M059J (cell line): ENCODE results near the gene LGR6. TPM values are rescaled to one million over a fixed set of nuclear protein-coding genes. Genes with fewer than 3 reads are reported as not detected.
"Not testable (repeated sequence)": the region's sequence is repeated elsewhere in the genome, so short reads cannot be mapped to it uniquely, and the experiment has no call there.

Experiments used
- DNase-seq: peaks from one replicate; pipeline ENCODE4 v3.0.0-alpha.2; 2012; ENCODE audit warnings: low read depth
- total RNA-seq: library from RNA; depleted of rRNA; stranded (reverse); fragments of >200 nt; shearing (Covaris generic); gene quantifications from 2 replicates; pipeline ENCODE4 v1.2.3, GENCODE V29; 2014

LGR6 gene
- total RNA-seq, 1 experiment from 2014 or later: not detected

GRCh38 chr1:202240956-202241355, 47.4 kb downstream of the LGR6 start:
- DNase-seq: peak; percentile 31

- DNase-seq: peak; percentile 80
Observed at GRCh38 chr1:202241376-202242079, 47.9 kb downstream of the LGR6 start.

DNA sequence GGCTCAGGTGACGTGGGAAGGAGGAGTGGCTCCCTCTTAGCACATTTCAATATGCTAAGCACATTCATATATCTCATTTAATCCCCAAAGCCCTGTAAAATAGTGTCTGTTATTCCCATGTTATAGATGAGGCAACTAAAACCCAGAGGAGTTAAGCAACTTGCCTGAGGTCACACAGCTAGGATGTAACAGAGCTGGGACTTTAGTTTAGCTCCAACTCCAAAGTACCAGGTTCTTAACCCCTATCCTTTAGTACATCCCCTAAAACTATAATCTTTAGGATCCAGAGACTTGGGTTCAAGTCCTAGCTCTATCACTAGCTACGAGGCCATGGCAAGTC, 48.5 kb downstream of the LGR6 start:
- DNase-seq: no peak

- no peak for DNase-seq
Observed at GRCh38 chr1:202243006-202243405, 49.4 kb downstream of the LGR6 start.

- no peak for DNase-seq
Observed at GRCh38 chr1:202244841-202245261, 51.3 kb downstream of the LGR6 start.

DNA sequence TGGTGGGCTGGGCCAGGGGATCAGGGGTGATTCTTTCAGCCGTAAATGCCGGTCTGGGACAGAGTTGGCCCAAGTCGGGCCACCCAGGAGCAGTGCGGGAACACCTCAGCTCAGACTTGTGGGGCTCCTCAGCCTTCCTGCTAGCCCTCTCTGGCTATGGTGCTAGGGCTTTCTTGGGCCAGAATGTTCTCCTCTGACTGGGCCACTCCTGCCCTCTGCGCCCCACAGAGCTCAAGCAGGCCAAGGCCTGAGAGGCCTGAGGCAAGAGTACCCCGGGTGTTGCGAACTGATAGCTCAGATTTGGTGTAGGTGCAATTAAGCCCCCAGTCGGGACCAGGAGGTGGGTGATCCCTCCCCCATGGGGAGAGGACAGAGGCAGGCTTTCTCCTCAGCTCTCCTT, 51.8 kb downstream of the LGR6 start:
- DNase-seq: no peak

GRCh38 chr1:202247104-202247503, 53.5 kb downstream of the LGR6 start:
- no peak for DNase-seq

- no peak for DNase-seq
Observed at GRCh38 chr1:202247837-202248795, 54.5 kb downstream of the LGR6 start.

DNA sequence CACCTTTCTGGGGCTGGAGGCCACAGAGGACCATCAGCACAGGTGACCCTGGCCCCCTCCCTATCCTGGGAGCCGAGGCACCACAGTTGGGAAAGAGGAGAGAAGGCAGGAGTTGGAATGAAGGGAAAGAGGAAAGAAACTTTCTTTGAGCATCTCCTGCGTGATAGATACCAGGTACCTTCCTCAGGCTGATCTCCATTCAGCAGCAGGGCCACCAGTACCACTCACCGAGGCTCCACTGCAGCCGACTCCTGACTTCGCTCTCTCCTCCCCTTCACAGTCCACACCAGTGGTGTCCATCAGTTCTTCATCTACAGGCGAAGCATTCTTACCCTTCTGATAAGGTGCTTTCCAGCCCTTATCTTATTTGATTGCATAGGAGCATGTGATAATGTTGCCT, 55.3 kb downstream of the LGR6 start:
- no peak for DNase-seq

GRCh38 chr1:202249436-202249835, 55.8 kb downstream of the LGR6 start:
- DNase-seq: no peak

- DNase-seq: peak; percentile 27
Observed at GRCh38 chr1:202249846-202250245, 56.2 kb downstream of the LGR6 start.

GRCh38 chr1:202250982-202251381, 57.4 kb downstream of the LGR6 start:
- no peak for DNase-seq

DNA sequence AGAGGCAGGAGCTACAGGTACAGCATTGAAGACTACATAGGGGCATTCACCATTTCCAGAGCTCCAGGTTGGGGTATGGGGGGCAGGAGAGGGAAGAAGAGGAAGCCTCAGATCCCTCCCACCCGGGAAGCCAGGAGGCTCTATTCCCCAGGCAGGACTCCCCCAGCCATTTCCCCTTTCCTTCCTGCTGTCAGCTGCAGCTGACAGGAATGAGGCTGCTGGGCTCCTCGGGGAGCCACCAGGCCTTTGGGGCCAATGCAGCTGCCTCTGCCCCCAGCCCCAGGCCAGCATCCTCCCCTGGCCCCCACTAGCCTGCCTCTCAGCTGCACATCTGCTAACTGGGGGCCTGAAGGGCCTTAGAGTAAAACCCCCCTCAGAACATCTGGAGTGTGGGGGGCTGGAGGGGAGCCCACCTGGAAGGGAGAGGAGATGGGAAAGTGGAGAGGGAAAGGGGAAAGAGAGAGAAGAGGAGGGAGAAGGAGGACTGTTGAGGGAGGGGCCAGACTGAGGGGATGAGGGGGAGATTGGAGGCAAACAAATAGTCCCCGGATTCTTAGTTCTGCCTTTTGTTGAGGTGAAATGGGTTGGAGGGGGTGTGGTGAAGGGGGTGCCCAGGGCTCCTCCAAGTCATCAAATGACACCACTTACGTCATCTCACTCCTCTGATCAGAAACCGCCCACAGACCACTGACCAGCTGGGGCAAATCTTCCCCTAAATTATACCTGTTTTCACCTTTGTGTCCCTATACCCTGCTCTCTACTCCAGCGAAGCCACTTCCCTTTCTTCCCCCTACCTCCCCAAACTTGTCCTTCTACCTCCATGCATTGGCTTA, 58.0 kb downstream of the LGR6 start:
- DNase-seq: no peak

DNA sequence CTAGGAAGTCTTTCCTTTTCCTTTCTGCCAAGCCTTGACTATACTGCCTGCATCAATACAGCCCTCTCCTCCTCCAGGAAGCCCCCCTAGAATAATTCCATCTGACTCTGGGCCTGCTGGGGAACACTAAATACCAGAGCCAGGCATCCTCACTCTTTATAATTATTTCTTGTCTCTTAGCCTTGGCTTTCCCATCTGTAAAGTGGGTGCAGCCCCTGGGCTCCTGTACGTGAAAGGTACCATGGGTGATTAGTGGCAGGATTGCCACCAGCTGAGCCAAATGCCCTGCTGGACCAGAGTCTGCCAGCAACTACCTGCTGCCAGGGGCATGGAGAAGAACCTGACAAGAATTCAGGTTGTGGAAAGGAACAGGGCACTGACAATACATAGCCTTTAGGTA, 58.7 kb downstream of the LGR6 start:
- DNase-seq: no peak

GRCh38 chr1:202254454-202255252, 61.1 kb downstream of the LGR6 start:
- no peak for DNase-seq

GRCh38 chr1:202255343-202255742, 61.7 kb downstream of the LGR6 start:
- no peak for DNase-seq

DNA sequence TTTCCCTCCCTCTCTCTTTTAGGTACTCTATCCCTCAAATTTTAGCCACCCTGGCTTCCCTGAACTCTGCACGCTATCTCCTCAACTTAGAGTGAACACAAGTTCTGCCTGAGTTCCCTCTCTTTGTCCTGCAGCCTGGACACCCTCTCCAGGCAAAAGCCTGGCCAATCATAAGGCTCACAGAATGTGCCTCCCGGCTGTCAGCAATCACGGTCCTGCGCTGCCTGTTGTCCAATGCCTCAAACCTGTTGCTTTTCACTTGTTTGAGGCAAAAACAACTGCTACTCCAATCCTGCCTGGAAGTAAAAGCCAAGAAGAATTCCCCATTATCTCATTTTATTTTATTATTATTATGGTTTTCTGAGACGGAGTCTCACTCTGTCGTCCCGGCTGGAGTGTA, 66.1 kb downstream of the LGR6 start:
- DNase-seq: no peak

DNA sequence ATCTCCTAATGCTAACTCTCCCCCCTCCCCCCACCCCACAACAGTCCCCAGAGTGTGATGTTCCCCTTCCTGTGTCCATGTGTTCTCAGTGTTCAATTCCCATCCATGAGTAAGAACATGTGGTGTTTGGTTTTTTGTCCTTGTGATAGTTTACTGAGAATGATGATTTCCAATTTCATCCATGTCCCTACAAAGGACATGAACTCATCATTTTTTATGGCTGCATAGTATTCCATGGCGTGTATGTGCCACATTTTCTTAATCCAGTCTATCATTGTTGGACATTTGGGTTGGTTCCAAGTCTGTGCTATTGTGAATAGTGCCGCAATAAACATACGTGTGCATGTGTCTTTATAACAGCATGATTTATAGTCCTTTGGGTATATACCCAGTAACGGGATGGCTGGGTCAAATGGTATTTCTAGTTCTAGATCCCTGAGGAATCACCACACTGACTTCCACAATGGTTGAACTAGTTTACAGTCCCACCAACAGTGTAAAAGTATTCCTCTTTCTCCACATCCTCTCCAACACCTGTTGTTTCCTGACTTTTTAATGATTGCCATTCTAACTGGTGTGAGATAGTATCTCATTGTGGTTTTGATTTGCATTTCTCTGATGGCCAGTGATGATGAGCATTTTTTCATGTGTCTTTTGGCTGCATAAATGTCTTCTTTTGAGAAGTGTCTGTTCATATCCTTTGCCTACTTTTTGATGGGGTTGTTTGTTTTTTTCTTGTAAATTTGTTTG, 67.8 kb downstream of the LGR6 start:
- DNase-seq: not testable (repeated sequence)

DNA sequence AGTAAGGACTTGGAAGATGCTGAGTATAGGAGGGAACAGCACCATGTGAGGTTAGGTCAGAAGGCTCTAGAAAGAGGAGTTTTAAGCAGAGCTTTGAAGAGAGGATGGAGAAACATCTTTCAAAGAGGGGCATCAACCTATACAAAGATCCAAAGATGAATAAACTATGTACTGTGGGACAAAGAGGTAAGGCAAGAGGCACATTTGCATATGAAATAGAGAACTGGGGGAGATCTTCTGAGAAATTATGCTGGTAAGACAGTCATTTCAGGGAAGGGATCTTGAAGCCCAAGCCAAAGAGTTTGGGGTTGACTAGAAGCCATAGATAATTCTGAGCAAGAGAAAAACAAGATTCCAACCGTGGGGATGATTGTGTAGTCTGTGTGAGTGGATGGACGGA, 70.0 kb downstream of the LGR6 start:
- DNase-seq: no peak

DNA sequence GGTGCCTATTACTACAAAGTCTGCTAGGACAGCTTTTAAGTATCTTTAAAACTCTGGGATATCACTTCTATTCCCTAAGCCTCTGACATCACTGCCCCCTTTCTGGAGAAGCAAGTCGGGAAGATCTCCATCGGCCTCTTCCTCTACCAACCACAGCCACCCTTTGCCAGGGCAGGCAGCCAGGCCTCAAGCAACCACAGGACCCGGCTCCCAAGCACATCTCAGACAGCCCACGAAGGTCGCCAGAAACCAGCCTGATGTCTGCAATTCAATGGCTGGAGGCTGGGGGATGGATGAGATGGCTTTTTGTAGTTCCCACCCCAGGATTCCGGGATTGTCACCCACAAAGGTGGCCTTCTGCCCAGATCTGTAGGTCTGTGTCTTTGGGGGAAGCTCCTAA, 70.7 kb downstream of the LGR6 start:
- no peak for DNase-seq

- no peak for DNase-seq
Observed at GRCh38 chr1:202264726-202265125, 71.1 kb downstream of the LGR6 start.
